Breast epithelium (tissue), 4 donors: ENCODE measurements around the gene CEP131. TPM values are rescaled to one million over a fixed set of nuclear protein-coding genes. Genes with fewer than 3 reads are reported as not detected.

Source experiments
- DNase-seq, 2 donors: peaks; one replicate each; pipeline ENCODE4 v3.0.0-alpha.2; 2019; ENCODE audit warnings: low spot score in 2 of 2
- H3K27ac ChIP-seq, 2 donors: fragments of 200-600 bp; sonication (generic) in 1 of 2; one replicate each; pipeline ENCODE4 v1.5.1; 2016 to 2019; ENCODE audit warnings: mild to moderate bottlenecking in 1 of 2
- H3K27me3 ChIP-seq, 2 donors: fragments of 200-600 bp; sonication (generic) in 1 of 2; one replicate each; pipeline versions ENCODE4 v1.5.1 to v1.6.0; 2017 to 2019; ENCODE audit warnings: control low read depth in 1 of 2, mild to moderate bottlenecking in 1 of 2
- H3K36me3 ChIP-seq: fragments of 200-600 bp; one replicate; pipeline ENCODE4 v1.5.1; 2019
- H3K4me1 ChIP-seq, 2 donors: fragments of 200-600 bp; sonication (generic); one replicate each; pipeline ENCODE4 v1.5.1; 2016 to 2019; ENCODE audit warnings: control low read depth in 1 of 2
- H3K4me3 ChIP-seq, 3 donors: fragments of 200-600 bp; sonication (generic); 1 replicate in 2 of 3; 2 replicates in 1 of 3; pipeline ENCODE4 v1.5.1; 2016 to 2019; ENCODE audit warnings: mild to moderate bottlenecking in 3 of 3, moderate library complexity in 2 of 3
- H3K9me3 ChIP-seq, 2 donors: fragments of 200-600 bp; sonication (generic) in 1 of 2; one replicate each; pipeline ENCODE4 v1.5.1; 2016 to 2019; ENCODE audit warnings: control low read depth in 1 of 2
- POLR2A ChIP-seq: fragments of 450-650 bp; IDR thresholded peaks from one replicate; pipeline ENCODE4 v1.6.1; 2016; ENCODE audit warnings: antibody characterized with exemption, mild to moderate bottlenecking, moderate library complexity
- POLR2AphosphoS5 ChIP-seq, 3 donors: sonication (generic); formaldehyde crosslinking; IDR thresholded peaks; one replicate each; pipeline ENCODE4 v1.6.1; 2017; ENCODE audit warnings: antibody characterized with exemption in 3 of 3
- intact Hi-C: fragments of 100-400 bp; cut with DNase I; formaldehyde crosslinking; loops from one replicate; pipeline ENCODE4 v1.15.1; 2023; ENCODE audit warnings: low total_unique reads
- total RNA-seq, 3 donors: library from RNA; depleted of rRNA; stranded (reverse); fragments of >200 nt; gene quantifications; one replicate each; pipeline ENCODE4 v1.1.0, GENCODE V29; 2016
- TF ChIP-seq, protein P1 (sequence below), 3 donors: fragments of 450-650 bp; IDR thresholded peaks; one replicate each; pipeline ENCODE4 v1.5.1; 2016 to 2017; ENCODE audit warnings: antibody characterized with exemption in 3 of 3, mild to moderate bottlenecking in 3 of 3, moderate library complexity in 3 of 3

Gene CEP131
- total RNA-seq, 3 donors from 2014 or later: 6.9 to 12.8 (median 9.7) TPM

DNA sequence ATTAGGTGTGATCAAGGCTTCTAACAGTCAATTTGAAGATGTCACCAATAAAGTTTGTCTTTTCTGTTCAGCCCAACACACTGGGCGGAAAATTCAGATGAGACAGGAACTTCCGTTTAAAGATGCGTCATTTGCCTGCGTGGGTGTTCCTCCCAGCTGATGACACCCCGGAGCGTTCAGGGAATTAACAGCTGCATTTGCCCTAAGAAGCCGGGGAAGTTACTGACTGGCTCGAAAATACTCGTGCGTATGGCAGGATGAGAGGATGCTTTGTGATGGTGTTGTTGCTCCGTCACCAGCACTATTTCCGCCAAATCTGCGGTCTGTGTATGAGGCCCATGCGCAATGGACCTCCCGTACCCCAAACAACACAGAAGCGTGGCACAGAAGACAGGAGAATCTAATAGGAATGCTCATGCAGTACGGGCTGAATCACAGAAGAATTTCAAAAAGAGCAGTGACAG lies 69.4 kb downstream of the CEP131 start:
- DNase-seq: no peak
- no peaks in the 10 kb centered on the region for H3K9me3 ChIP-seq
- TF ChIP-seq POLR2A: no peak
- TF ChIP-seq, protein P1, sequence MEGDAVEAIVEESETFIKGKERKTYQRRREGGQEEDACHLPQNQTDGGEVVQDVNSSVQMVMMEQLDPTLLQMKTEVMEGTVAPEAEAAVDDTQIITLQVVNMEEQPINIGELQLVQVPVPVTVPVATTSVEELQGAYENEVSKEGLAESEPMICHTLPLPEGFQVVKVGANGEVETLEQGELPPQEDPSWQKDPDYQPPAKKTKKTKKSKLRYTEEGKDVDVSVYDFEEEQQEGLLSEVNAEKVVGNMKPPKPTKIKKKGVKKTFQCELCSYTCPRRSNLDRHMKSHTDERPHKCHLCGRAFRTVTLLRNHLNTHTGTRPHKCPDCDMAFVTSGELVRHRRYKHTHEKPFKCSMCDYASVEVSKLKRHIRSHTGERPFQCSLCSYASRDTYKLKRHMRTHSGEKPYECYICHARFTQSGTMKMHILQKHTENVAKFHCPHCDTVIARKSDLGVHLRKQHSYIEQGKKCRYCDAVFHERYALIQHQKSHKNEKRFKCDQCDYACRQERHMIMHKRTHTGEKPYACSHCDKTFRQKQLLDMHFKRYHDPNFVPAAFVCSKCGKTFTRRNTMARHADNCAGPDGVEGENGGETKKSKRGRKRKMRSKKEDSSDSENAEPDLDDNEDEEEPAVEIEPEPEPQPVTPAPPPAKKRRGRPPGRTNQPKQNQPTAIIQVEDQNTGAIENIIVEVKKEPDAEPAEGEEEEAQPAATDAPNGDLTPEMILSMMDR (IDR thresholded peaks at IDR 0.05): no peak
- TF ChIP-seq POLR2AphosphoS5 (IDR thresholded peaks at IDR 0.05): no peak
- intact Hi-C loops: no loop called here
- H3K4me1 ChIP-seq: no peaks in the 10 kb centered on the region
- no peaks in the 10 kb centered on the region for H3K27me3 ChIP-seq
- H3K36me3 ChIP-seq: no peaks in the 10 kb centered on the region
- no peak overlapping the region for H3K27ac ChIP-seq
- no peak overlapping the region for H3K4me3 ChIP-seq

DNA sequence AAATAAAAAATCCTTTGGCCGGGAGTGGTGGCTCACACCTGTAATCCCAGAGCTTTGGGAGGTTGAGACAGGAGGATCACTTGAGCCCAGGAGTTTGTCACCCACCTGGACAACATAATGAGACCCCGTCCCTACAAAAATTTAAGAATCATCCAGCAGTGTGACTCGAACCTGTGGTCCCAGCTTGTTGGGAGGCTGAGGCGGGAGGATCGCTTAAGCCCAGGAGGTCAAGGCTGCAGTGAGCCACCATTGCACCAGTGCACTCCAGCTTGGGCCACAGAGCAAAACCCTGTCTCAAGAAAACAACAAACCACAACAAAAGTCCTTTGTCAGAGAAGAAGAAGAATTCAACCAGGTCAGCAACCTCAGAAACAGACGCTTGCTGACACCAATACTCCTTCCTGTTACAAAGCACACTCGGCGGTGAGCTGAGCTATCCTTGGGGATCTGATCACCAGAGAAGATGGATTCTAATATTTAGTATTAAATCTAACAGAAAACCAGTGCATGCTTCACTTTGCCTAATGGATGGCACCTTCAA lies 70.4 kb downstream of the CEP131 start:
- H3K27ac ChIP-seq: no peak overlapping the region
- no peaks in the 10 kb centered on the region for H3K36me3 ChIP-seq
- TF ChIP-seq, protein P1 (IDR thresholded peaks at IDR 0.05): no peak
- no peak for TF ChIP-seq POLR2AphosphoS5 (IDR thresholded peaks at IDR 0.05)
- no peak for TF ChIP-seq POLR2A
- intact Hi-C loops: no loop called here
- no peaks in the 10 kb centered on the region for H3K4me1 ChIP-seq
- no peak for DNase-seq
- no peak overlapping the region for H3K4me3 ChIP-seq
- no peaks in the 10 kb centered on the region for H3K9me3 ChIP-seq
- H3K27me3 ChIP-seq: no peaks in the 10 kb centered on the region

DNA sequence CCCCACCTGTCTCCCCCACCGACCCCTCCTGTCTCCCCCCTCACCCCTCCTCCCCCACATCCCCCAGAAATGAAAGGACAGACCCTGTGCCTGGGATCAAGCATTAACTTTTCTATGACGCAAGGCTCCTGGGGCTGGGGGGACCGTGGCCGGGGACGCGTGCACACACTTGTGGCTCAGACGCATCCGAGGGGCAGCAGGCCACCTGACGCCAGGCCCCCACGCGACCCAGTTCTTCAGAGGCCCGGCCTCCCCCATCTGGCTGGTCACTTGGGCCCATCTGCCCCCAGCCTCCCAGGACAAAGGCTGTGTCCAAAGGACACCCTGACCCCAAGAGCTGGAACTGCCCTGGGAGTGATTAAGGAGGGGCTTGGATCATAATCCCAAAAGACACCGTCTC lies 71.5 kb downstream of the CEP131 start:
- no peak for DNase-seq
- Histone ChIP-seq H3K4me1 (no peaks in the 10 kb centered on the region), H3K9me3 (no peaks in the 10 kb centered on the region), H3K36me3 (no peaks in the 10 kb centered on the region), H3K4me3 (no peak overlapping the region), H3K27ac (no peak overlapping the region), H3K27me3 (no peaks in the 10 kb centered on the region)
- intact Hi-C loops: no loop called here
- no peak for TF ChIP-seq POLR2A
- TF ChIP-seq, protein P1 (IDR thresholded peaks at IDR 0.05): no peak

DNA sequence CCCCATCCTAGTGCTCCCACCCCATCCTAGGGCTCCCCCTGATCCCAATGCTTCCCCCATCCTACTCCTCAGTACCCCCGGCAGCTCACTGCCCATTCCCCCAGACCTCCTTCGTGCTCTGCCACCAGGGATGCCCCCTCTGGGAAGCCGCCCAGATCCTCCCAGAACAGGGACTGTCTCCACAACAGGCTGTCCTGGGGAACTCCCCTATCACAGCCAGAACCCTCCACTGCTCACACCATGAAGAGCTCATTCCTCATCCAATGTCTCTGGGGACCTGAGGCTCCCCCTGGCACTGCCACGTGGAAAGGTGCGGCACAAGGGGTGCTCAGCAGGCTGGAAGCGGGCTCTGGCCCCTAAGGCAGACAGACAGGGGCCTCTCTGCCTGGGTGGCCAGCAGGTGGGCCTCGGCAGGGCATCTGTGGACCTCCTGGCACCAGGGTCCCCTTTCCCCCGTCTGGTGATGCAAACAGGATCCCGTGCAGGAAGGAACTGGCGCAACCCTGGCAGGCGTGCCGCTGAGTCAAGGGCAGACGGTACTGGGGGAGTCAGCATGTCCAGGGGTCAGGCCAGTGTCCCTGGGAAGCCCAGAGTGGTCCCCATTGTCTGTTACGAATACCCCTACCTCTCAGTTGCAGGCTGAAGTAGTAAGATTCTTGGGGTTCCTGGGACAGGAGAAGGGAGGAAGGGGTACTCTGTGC lies 72.2 kb downstream of the CEP131 start:
- intact Hi-C loops: no loop called here
- Histone ChIP-seq H3K27ac (no peak overlapping the region), H3K9me3 (no peaks in the 10 kb centered on the region), H3K27me3 (no peaks in the 10 kb centered on the region), H3K36me3 (no peaks in the 10 kb centered on the region), H3K4me3 (no peak overlapping the region), H3K4me1 (no peaks in the 10 kb centered on the region)
- no peak for DNase-seq
- TF ChIP-seq POLR2A (no peak), POLR2AphosphoS5 (IDR thresholded peaks at IDR 0.05) (no peak)
- TF ChIP-seq, protein P1 (IDR thresholded peaks at IDR 0.05): no peak

DNA sequence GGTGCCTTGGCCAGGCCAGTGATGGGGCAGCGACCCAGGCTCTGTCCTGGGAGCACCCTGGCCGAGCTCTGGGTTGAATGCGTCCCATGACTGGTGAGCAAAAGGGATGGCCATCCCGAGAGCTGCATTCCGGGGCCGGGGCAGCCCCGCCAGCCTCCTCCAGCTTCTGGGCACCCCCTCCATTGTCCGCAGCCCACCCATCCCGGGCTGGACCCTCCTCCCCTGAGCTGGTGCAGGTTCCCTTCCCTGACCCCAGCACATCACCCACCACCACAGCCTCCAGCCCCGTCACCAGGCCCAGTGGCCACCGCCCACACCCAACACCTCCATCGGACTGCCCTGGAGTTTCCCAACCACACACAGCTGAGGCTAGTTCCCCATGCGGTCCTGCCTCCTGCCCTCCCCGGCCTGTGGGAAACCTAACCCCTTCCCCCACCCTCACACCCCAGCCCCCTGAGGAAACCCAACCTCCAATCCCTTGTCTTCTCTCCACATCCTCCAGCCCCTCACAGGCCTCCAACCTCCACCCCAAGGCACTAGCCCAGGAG lies 73.7 kb downstream of the CEP131 start:
- TF ChIP-seq POLR2A (no peak), POLR2AphosphoS5 (IDR thresholded peaks at IDR 0.05) (no peak)
- TF ChIP-seq, protein P1 (IDR thresholded peaks at IDR 0.05): no peak
- DNase-seq: no peak
- Histone ChIP-seq H3K36me3 (no peaks in the 10 kb centered on the region), H3K4me1 (no peaks in the 10 kb centered on the region), H3K27me3 (no peaks in the 10 kb centered on the region), H3K9me3 (no peaks in the 10 kb centered on the region), H3K4me3 (no peak overlapping the region), H3K27ac (no peak overlapping the region)
- intact Hi-C loops: loop anchor here (1.0 kb wide), 1 partner anchor 34 kb away; no protein-coding TSS in a partner anchor
